Measurements from ENCODE around the gene EFCAB12.

The EFCAB12 gene

DNA sequence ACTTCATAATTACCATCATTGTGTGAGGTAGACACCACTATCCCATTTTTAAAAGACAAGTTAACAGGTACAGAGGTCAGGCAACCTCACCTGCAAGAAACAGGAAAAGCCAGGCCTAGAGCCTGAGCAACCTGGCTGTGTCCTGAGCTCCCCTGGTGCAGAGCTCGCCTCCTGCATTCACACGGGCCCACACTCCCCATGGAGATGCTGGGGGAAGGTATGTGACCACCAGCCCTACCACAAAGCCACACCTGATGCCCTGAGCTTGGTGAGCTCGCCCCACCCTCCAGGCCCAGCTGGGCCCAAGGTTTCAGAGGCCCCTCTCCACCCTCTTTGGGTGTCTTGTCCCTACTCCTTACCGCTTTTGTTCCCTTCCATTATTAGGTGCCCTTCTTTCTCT is 1.2 kb upstream of the EFCAB12 start:
- Histone ChIP-seq H3K27me3 (ENCODE audit: control insufficient read depth in 1 of 2, insufficient read depth in 2 of 2, low read length in 2 of 2) (no peaks in the 10 kb centered on the region), H3K4me3 (ENCODE audit: low read depth in 1 of 2, low read length in 2 of 2) (no peak overlapping the region), H3K27ac (ENCODE audit: low read depth, low read length) (no peak overlapping the region), H3K9ac (ENCODE audit: low read length) (no peak overlapping the region), H3K4me1 (ENCODE audit: insufficient read depth, low read length) (peaks cover 12% of the 10 kb centered on the region), H3K36me3 (ENCODE audit: insufficient read depth, low read length) (peaks cover 30% of the 10 kb centered on the region), H3K9me3 (ENCODE audit: low read length) (no peaks in the 10 kb centered on the region)

DNA sequence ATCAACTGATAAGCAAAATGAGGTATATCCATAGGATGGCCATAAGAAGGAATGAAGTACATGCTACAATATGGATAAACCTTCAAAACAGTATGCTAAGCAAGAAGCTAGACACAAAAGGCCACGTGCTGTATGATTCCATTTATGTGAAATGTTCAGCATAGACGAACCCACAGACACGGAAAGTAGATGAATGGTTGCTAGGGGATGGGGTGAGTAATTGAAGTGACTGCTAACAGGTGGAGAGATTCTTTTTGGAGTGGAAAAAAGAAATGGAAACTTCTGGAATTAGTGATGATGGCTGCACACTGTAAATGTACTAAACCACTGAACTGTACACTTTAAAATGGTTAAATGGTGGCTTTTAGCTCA is 630 bp upstream of the EFCAB12 start:
- Histone ChIP-seq H3K36me3 (ENCODE audit: insufficient read depth, low read length) (peaks cover 28% of the 10 kb centered on the region), H3K4me3 (ENCODE audit: low read depth in 1 of 2, low read length in 2 of 2) (peak overlapping the region in 1 of 2 donors; percentile 71), H3K4me1 (ENCODE audit: insufficient read depth, low read length) (peaks cover 12% of the 10 kb centered on the region), H3K9me3 (ENCODE audit: low read length) (no peaks in the 10 kb centered on the region), H3K9ac (ENCODE audit: low read length) (no peak overlapping the region), H3K27me3 (ENCODE audit: control insufficient read depth in 1 of 2, insufficient read depth in 2 of 2, low read length in 2 of 2) (no peaks in the 10 kb centered on the region), H3K27ac (ENCODE audit: low read depth, low read length) (peak overlapping the region; percentile 61)

DNA sequence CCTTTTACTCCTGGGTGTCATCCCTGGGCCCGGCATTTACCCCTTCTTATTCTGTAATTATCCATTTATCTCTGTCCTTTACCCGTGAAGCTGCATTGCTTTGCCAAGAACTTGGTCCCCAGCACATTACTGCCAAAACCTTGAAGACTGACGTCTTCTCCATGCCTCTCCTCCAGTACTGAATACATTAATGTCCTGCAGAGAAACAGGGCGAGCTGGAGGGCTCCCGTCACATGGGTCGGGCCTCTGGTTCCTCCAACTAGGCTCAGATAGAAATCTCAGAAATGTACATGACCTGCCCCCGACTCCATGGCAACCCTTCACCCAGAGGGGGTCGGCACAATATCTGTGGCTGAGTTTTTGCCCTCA is 445 bp downstream of the EFCAB12 start:
- Histone ChIP-seq H3K27me3 (ENCODE audit: control insufficient read depth in 1 of 2, insufficient read depth in 2 of 2, low read length in 2 of 2) (no peaks in the 10 kb centered on the region), H3K9ac (ENCODE audit: low read length) (peak overlapping the region; percentile 7), H3K4me3 (ENCODE audit: low read depth in 1 of 2, low read length in 2 of 2) (peak overlapping the region; percentile 67 to 71), H3K4me1 (ENCODE audit: insufficient read depth, low read length) (peaks cover 12% of the 10 kb centered on the region), H3K27ac (ENCODE audit: low read depth, low read length) (peak overlapping the region; percentile 50), H3K9me3 (ENCODE audit: low read length) (no peaks in the 10 kb centered on the region), H3K36me3 (ENCODE audit: insufficient read depth, low read length) (peaks cover 19% of the 10 kb centered on the region)

DNA sequence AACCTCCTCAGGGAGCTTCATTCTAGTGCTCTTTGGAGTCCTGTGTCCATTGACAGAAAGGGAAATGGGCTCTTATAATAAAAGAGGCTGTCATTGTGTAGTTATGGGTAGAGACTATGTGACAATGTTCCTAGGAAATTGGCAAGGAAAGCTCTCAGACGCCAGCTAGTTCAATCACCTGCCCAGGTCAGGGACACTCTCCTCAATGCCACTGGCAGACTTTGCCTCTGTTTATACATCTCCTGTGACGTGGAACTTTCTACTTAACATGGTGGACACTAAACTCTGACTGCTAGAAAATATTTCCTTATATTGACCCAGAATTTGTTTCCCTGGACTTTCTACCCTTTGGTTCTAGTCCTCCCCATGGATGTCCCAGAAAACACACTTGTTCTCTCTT is 2.8 kb downstream of the EFCAB12 start:
- peaks cover 12% of the 10 kb centered on the region for H3K4me1 ChIP-seq (ENCODE audit: insufficient read depth, low read length)
- H3K27ac ChIP-seq (ENCODE audit: low read depth, low read length): no peak overlapping the region
- H3K27me3 ChIP-seq (ENCODE audit: control insufficient read depth in 1 of 2, insufficient read depth in 2 of 2, low read length in 2 of 2): no peaks in the 10 kb centered on the region
- H3K36me3 ChIP-seq (ENCODE audit: insufficient read depth, low read length): no peaks in the 10 kb centered on the region
- no peak overlapping the region for H3K4me3 ChIP-seq (ENCODE audit: low read depth in 1 of 2, low read length in 2 of 2)
- no peak overlapping the region for H3K9ac ChIP-seq (ENCODE audit: low read length)
- no peaks in the 10 kb centered on the region for H3K9me3 ChIP-seq (ENCODE audit: low read length)

DNA sequence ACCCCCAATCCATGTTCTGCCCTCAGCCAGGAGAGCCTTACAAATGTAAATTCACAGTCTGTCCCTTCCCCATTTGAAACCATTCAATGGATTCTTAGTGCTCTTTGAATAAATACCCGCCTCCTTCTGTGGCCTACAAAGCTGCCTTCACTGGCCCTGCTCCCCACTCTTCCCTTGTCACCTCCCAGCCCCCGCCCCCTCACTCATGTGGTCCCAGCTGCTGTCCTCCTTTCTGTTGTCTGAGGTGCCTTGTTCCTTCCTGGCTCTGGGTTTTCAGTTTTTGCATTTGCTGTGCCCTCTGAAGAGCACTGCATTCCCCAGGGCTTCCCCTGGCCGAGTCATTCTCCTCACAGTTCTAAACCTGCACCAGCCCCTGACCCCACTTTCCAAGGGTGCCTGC is 3.2 kb downstream of the EFCAB12 start:
- peaks cover 12% of the 10 kb centered on the region for H3K4me1 ChIP-seq (ENCODE audit: insufficient read depth, low read length)
- no peaks in the 10 kb centered on the region for H3K9me3 ChIP-seq (ENCODE audit: low read length)
- no peaks in the 10 kb centered on the region for H3K27me3 ChIP-seq (ENCODE audit: control insufficient read depth in 1 of 2, insufficient read depth in 2 of 2, low read length in 2 of 2)
- no peak overlapping the region for H3K9ac ChIP-seq (ENCODE audit: low read length)
- no peak overlapping the region for H3K4me3 ChIP-seq (ENCODE audit: low read depth in 1 of 2, low read length in 2 of 2)
- no peaks in the 10 kb centered on the region for H3K36me3 ChIP-seq (ENCODE audit: insufficient read depth, low read length)
- H3K27ac ChIP-seq (ENCODE audit: low read depth, low read length): no peak overlapping the region

DNA sequence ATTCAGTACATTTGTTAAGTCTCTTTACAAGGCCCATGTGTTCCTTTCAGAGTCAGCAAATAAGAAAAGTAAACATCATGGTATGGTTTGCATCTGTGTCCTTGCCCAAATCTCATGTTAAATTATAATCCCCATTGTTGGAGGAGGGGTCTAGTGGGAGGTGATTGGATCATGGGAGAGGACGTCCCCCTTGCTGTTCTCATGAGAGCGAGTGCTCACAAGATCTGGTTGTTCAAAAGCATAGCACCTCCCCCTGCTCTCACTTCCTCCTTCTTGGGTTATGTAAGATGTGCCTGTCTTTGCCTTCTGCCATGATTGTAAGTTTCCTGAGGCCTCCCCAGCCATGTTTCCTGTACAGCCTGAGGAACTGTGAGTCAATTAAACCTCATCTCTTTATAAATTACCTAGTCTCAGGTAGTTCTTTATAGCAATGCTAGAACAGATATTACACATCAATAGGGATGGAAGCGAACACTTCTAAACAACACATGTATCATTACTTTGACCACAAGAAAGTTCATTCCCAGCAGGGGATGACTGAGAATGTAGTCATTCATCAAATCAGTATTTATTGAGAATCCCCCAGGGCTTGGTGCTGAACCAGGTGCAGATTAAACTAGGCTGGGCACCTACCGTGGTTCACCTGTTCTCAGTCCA is 4.1 kb downstream of the EFCAB12 start:
- Histone ChIP-seq H3K9me3 (ENCODE audit: low read length) (no peaks in the 10 kb centered on the region), H3K4me3 (ENCODE audit: low read depth in 1 of 2, low read length in 2 of 2) (no peak overlapping the region), H3K4me1 (ENCODE audit: insufficient read depth, low read length) (peaks cover 12% of the 10 kb centered on the region), H3K27ac (ENCODE audit: low read depth, low read length) (no peak overlapping the region), H3K9ac (ENCODE audit: low read length) (no peak overlapping the region), H3K27me3 (ENCODE audit: control insufficient read depth in 1 of 2, insufficient read depth in 2 of 2, low read length in 2 of 2) (no peaks in the 10 kb centered on the region), H3K36me3 (ENCODE audit: insufficient read depth, low read length) (no peaks in the 10 kb centered on the region)

DNA sequence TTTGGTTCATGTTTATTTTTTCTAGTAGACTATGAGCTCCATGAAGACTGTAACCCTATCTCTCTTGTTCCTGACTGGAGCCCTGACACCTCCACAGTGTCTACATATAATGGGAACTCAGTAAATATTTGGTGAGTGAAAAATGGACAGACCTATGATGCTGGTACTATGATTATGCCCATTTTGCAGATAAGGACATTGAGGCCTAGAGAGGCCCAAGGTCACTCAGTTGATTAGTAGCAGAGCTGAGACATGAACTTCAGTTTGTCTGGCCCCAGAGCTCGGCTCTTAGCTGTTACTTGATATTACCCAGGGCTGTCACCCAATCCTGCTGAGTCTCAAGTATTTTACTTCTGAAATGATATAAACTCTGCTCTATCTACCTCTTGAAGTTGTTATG is 5.5 kb downstream of the EFCAB12 start:
- H3K4me3 ChIP-seq (ENCODE audit: low read depth in 1 of 2, low read length in 2 of 2): no peak overlapping the region
- no peak overlapping the region for H3K9ac ChIP-seq (ENCODE audit: low read length)
- H3K27ac ChIP-seq (ENCODE audit: low read depth, low read length): no peak overlapping the region
- H3K36me3 ChIP-seq (ENCODE audit: insufficient read depth, low read length): no peaks in the 10 kb centered on the region
- no peaks in the 10 kb centered on the region for H3K27me3 ChIP-seq (ENCODE audit: control insufficient read depth in 1 of 2, insufficient read depth in 2 of 2, low read length in 2 of 2)
- no peaks in the 10 kb centered on the region for H3K9me3 ChIP-seq (ENCODE audit: low read length)
- peaks cover 3% of the 10 kb centered on the region for H3K4me1 ChIP-seq (ENCODE audit: insufficient read depth, low read length)

DNA sequence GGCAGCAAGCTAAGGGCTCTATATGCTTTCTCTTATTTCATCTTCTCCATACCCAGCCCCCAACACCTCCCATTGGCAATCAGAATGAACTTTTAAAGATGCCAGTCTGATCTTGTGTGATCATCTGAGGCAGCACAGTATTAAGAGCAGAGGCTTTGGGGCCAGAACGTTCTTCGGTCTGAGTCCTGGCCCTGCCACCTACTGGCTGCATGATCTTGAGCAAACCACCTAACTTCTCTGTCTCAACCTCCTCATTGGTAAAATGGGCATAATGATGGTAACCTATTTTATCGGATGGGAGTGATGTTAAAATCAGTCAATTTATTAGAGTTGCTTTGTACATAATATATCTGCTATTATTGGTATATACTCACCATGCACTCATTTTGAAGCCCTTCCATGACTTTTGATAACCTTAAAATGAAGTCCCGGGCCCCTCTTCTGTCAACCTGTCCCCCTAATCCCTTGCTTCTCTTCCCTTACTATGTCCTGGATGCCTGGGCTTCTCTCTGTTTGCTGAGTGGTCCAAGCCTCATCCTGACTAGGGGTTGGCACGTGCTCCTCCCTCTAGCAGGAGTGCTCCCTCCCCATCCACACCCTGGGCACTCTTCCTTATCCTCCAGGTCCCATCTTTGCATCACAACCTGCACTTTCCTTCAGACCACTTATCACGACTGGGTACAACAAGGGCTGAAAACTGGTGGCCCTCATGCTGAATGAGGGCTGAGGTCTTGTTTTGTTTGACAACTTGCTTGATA is 6.3 kb downstream of the EFCAB12 start:
- H3K9ac ChIP-seq (ENCODE audit: low read length): no peak overlapping the region

DNA sequence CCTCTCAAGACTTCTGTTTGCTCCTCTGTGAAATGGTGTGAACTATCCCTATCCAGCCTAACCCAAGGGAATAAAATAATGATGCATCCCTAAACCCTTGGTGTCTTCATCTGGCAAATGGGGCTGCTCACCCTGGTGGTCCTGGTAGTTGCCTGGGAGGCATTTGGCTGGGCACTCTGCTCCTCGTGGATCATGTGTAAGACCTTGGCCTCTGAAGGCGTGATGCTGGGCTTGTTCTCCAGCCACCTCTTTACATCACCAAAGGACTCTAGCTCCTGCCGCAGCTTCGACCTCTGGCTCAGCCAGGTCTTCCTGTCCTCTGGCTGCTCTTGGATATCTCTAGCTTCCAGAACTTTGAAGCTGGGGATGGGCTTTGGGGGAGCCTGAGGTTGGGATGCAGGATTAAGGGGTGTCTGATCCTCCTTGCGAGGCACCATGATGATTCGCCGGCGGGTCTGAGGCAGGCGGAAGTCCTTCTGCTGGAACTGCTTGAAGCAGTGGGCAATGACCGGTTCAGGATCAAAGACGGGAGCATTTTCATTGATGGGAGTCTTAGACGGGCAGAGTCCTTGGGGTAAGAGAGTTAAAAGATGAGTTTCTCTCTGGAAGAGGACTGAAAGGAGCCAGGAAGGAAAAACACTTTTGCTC is 7.1 kb downstream of the EFCAB12 start:
- no peaks in the 10 kb centered on the region for H3K27me3 ChIP-seq (ENCODE audit: control insufficient read depth in 1 of 2, insufficient read depth in 2 of 2, low read length in 2 of 2)
- no peak overlapping the region for H3K9ac ChIP-seq (ENCODE audit: low read length)
- H3K4me1 ChIP-seq (ENCODE audit: insufficient read depth, low read length): no peaks in the 10 kb centered on the region
- H3K36me3 ChIP-seq (ENCODE audit: insufficient read depth, low read length): no peaks in the 10 kb centered on the region
- H3K4me3 ChIP-seq (ENCODE audit: low read depth in 1 of 2, low read length in 2 of 2): no peak overlapping the region
- no peaks in the 10 kb centered on the region for H3K9me3 ChIP-seq (ENCODE audit: low read length)
- no peak overlapping the region for H3K27ac ChIP-seq (ENCODE audit: low read depth, low read length)

More for the DNA sequence above, 6.3 kb downstream of the EFCAB12 start:
- no peaks in the 10 kb centered on the region for H3K27me3 ChIP-seq (ENCODE audit: control insufficient read depth in 1 of 2, insufficient read depth in 2 of 2, low read length in 2 of 2)
- no peaks in the 10 kb centered on the region for H3K4me1 ChIP-seq (ENCODE audit: insufficient read depth, low read length)
- H3K36me3 ChIP-seq (ENCODE audit: insufficient read depth, low read length): no peaks in the 10 kb centered on the region
- H3K9me3 ChIP-seq (ENCODE audit: low read length): no peaks in the 10 kb centered on the region
- no peak overlapping the region for H3K4me3 ChIP-seq (ENCODE audit: low read depth in 1 of 2, low read length in 2 of 2)
- no peak overlapping the region for H3K27ac ChIP-seq (ENCODE audit: low read depth, low read length)

DNA sequence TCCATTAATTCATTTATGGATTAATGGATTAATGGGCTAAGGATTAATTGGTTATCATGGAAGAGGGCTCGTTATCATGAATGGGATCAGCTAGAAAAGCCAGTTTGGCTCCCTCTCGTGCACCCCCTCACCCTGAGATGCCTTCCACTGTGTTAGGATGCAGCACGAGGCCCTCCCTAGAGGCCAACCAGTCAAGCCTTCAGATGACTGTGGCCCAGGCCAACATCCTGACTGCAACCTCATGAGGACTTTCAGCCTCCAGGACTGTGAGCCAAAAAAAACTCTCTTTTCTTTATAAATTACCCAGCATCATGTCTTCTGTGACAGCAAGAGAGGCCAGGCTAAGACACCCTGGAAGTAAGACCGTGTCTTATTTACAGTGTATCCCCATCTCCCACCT is 9.0 kb downstream of the EFCAB12 start:
- H3K9me3 ChIP-seq (ENCODE audit: low read length): no peaks in the 10 kb centered on the region
- H3K27ac ChIP-seq (ENCODE audit: low read depth, low read length): no peak overlapping the region
- H3K36me3 ChIP-seq (ENCODE audit: insufficient read depth, low read length): no peaks in the 10 kb centered on the region
- no peaks in the 10 kb centered on the region for H3K27me3 ChIP-seq (ENCODE audit: control insufficient read depth in 1 of 2, insufficient read depth in 2 of 2, low read length in 2 of 2)
- no peak overlapping the region for H3K9ac ChIP-seq (ENCODE audit: low read length)
- H3K4me1 ChIP-seq (ENCODE audit: insufficient read depth, low read length): no peaks in the 10 kb centered on the region
- H3K4me3 ChIP-seq (ENCODE audit: low read depth in 1 of 2, low read length in 2 of 2): no peak overlapping the region

DNA sequence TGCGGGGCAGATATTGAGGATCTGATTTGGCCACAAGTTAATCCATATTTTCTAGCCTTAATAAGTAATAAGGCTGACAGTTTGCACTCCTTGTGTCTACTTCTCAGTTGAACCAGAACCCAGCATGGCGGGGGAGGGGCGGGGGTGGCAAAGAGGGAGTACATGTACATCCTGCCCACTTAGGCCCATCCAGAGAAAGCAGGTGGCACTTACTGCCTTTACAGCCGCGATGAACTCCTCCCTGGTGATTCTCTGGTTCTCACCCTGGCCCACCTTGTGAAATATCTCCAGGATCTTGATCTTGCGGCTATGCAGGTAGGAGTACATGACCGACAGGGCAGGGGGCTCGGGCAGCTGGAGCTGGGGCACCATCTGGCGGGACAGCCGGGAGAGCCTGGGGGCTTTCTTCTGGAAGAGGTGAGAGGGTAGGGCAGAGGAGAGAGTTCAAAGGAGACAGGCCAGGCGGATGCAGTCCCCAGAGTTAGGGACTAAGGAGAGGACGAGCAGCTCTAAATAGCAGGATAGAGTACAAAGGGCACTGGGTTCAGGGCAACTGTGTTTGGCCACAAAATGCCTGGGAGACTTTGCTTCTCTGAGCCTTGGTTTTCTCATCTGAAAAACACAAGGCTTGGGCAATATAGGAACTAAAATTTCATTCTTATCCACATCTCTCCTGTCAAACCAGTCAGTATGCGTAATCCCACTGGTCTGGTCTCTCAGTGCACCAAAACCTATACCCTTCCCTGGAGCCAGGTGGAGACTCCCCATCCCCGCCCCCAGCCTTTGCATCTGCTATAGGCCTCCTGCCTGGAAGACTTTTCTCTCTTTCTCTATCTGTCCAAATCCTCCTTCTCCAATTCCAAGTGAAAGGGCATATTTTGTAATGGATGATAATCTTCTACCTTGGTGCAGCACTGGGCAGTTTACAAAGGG is 10.1 kb downstream of the EFCAB12 start:
- H3K9ac ChIP-seq (ENCODE audit: low read length): no peak overlapping the region
- no peaks in the 10 kb centered on the region for H3K36me3 ChIP-seq (ENCODE audit: insufficient read depth, low read length)
- no peaks in the 10 kb centered on the region for H3K9me3 ChIP-seq (ENCODE audit: low read length)
- no peak overlapping the region for H3K4me3 ChIP-seq (ENCODE audit: low read depth in 1 of 2, low read length in 2 of 2)
- H3K4me1 ChIP-seq (ENCODE audit: insufficient read depth, low read length): no peaks in the 10 kb centered on the region
- no peak overlapping the region for H3K27ac ChIP-seq (ENCODE audit: low read depth, low read length)
- H3K27me3 ChIP-seq (ENCODE audit: control insufficient read depth in 1 of 2, insufficient read depth in 2 of 2, low read length in 2 of 2): no peaks in the 10 kb centered on the region
